ENCODE data around the gene AMOTL2. TPM values are rescaled to one million over a fixed set of nuclear protein-coding genes. Genes with fewer than 3 reads are reported as not detected.

AMOTL2 gene
- total RNA-seq, 1 donor: 65.0 TPM

DNA sequence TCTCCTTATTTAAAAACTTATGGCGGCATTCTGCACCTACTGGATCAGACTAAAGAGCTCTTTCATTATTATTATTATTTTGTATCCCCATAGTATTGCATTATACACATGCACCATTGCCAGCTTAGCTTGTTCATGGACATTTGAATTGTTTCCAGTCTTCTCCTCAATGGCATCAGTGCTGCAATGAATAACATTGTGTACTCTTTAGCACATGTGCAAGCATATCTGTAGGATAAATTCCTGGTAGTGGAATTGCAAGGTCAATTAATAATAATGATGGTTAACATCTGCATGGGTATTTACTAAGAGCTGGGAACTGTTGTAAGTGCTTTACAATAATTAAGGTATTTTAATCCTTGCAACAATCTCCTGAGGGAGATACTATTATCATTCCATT, 52.0 kb downstream of the AMOTL2 start:
- TF ChIP-seq, protein P1, sequence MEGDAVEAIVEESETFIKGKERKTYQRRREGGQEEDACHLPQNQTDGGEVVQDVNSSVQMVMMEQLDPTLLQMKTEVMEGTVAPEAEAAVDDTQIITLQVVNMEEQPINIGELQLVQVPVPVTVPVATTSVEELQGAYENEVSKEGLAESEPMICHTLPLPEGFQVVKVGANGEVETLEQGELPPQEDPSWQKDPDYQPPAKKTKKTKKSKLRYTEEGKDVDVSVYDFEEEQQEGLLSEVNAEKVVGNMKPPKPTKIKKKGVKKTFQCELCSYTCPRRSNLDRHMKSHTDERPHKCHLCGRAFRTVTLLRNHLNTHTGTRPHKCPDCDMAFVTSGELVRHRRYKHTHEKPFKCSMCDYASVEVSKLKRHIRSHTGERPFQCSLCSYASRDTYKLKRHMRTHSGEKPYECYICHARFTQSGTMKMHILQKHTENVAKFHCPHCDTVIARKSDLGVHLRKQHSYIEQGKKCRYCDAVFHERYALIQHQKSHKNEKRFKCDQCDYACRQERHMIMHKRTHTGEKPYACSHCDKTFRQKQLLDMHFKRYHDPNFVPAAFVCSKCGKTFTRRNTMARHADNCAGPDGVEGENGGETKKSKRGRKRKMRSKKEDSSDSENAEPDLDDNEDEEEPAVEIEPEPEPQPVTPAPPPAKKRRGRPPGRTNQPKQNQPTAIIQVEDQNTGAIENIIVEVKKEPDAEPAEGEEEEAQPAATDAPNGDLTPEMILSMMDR (IDR thresholded peaks at IDR 0.05; ENCODE audit: insufficient read depth, low read length): no peak
- H3K4me3 ChIP-seq (ENCODE audit: low read depth, low read length): no peak overlapping the region
- DNase-seq (ENCODE audit: low read depth): peak; percentile 14

DNA sequence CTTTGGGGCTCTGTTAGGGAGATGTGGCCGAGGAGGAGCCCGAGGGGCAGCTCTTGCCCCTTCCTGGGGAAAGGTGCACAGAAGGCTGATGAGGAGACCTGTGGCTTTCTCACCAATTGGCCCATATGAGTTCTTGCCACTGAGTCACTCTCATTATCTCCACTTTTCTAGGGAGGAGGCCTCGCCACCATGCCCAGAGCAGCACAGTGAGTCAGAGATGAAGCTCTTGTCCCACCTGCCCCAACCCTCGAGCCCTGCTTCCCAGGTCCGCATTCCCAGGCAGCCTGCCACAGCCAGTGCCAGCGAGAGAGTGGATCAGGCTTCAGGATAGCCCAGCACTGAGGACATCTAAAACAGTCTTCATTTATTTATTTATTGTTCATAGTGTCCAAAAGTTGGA, 53.5 kb downstream of the AMOTL2 start:
- TF ChIP-seq, protein P1 (IDR thresholded peaks at IDR 0.05; ENCODE audit: insufficient read depth, low read length): no peak
- no peak overlapping the region for H3K4me3 ChIP-seq (ENCODE audit: low read depth, low read length)
- peak; percentile 35 for DNase-seq (ENCODE audit: low read depth)

DNA sequence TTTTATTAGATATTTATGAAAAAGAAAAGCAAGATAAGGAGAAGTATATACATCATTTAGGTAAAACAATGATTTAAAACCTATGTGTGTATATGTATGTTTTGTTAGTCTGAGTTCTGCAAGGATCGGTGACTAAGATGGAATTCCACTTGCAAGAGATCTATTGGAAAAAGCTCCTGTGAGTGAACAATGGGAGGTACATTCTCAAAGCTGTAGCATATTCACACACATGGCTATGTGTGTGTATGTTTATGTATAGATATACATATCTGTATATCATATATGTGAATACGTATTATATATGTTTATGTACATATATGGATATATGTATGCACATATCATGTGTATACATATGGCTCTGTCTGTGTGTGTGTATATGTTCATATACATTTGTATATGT, 54.3 kb downstream of the AMOTL2 start:
- TF ChIP-seq, protein P1 (IDR thresholded peaks at IDR 0.05; ENCODE audit: insufficient read depth, low read length): no peak
- no peak for DNase-seq (ENCODE audit: low read depth)
- no peak overlapping the region for H3K4me3 ChIP-seq (ENCODE audit: low read depth, low read length)

GRCh38 chr3:134318166-134318565, 56.1 kb downstream of the AMOTL2 start:
- H3K4me3 ChIP-seq (ENCODE audit: low read depth, low read length): no peak overlapping the region
- TF ChIP-seq, protein P1 (IDR thresholded peaks at IDR 0.05; ENCODE audit: insufficient read depth, low read length): no peak

DNA sequence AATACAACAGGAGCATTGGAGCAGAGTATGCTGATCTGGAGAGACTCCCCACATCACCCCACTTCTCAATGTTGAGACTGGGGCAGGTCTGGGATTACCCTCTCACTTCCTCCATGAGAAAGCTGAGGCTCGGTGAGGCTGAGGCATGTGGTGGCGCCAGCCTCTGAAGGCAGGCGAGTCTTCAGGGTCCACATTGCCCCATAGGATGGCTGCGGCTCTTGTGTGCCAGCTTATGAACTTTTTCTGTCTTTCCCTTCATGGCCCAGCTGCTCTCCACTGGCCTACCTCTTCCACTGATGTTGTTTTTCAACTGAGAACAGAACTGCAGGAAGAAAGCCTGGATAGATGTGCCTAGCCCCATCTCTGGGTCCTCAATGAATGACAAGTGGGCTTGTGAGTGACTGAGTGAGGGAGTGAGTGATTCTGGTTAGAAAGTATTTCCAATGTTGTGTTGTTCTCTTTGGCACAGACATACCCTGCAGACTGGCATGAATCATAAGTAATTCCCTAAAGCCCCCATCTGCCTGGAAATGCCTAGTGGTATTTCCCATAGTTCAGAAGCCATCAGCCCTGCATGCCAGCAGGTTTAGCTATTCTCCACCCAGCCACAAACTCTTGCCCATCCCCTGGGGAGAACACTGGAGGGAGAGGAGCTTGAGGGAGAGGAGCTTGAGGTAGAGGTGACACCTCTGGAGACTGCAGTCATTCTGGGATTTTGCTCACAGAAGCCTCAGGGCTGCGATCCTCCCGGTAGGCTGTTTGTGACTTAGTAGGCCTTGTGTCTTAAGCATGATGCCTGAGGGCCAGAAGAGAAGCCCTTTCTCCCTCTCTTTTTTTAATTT, 56.9 kb downstream of the AMOTL2 start:
- TF ChIP-seq, protein P1 (IDR thresholded peaks at IDR 0.05; ENCODE audit: insufficient read depth, low read length): no peak
- peak; percentile 47 for DNase-seq (ENCODE audit: low read depth)
- H3K4me3 ChIP-seq (ENCODE audit: low read depth, low read length): no peak overlapping the region

More at GRCh38 chr3:134318166-134318565, 56.1 kb downstream of the AMOTL2 start:
- no peak for DNase-seq (ENCODE audit: low read depth)

- TF ChIP-seq, protein P1 (IDR thresholded peaks at IDR 0.05; ENCODE audit: insufficient read depth, low read length): no peak
- peak; percentile 93 for DNase-seq (ENCODE audit: low read depth)
- no peak overlapping the region for H3K4me3 ChIP-seq (ENCODE audit: low read depth, low read length)
Measured at GRCh38 chr3:134315286-134316106, 58.8 kb downstream of the AMOTL2 start.
